ENCODE measurements around the gene PACSIN1. TPM values are rescaled to one million over a fixed set of nuclear protein-coding genes. Genes with fewer than 3 reads are reported as not detected.
A peak's percentile ranks its signal among the peaks of the same experiment; 100 is the strongest.

Gene PACSIN1
- total RNA-seq, 6 experiments from 2014 or later, result 0.05 to 0.37 (median 0.22) TPM; not detected in 1

- H3K27me3 ChIP-seq, result peaks cover 0 to 7% of the 10 kb centered on the region in 2 donors
- DNase-seq (no peak), ATAC-seq (no peak)
- no peaks in the 10 kb centered on the region for H3K9me3 ChIP-seq
- WGBS (ENCODE audit: insufficient coverage, low coverage, low lambda C conversion rate, missing lambda C conversion rate), result 63% methylated on average over 4 of the region's 4 CpGs
- TF ChIP-seq POLR2A (IDR thresholded peaks at IDR 0.05) (no peak), CTCF (IDR thresholded peaks at IDR 0.05) (no peak)
- no peak overlapping the region for H3K4me3 ChIP-seq
- no peaks in the 10 kb centered on the region for H3K36me3 ChIP-seq
- peaks cover 0 to 5% (median 0%) of the 10 kb centered on the region in 4 donors for H3K4me1 ChIP-seq
- no peak overlapping the region for H3K27ac ChIP-seq
- intact Hi-C loops (cut with DNase I), result loop anchor here in 1 of 2 donors (10.0 kb wide), 2 partner anchors 61 to 151 kb away; no protein-coding TSS in a partner anchor
Observed at GRCh38 chr6:34463849-34464248, 2.0 kb upstream of the PACSIN1 start.

GRCh38 chr6:34466242-34467185 lies 638 bp downstream of the PACSIN1 start:
- no peak overlapping the region for H3K27ac ChIP-seq
- no peaks in the 10 kb centered on the region for H3K36me3 ChIP-seq
- ATAC-seq (no peak), DNase-seq (no peak)
- peaks cover 0 to 7% of the 10 kb centered on the region in 2 donors for H3K27me3 ChIP-seq
- WGBS (ENCODE audit: insufficient coverage, low coverage, low lambda C conversion rate, missing lambda C conversion rate), result 0% methylated on average over 1 of the region's 28 CpGs
- H3K4me1 ChIP-seq, result peaks cover 0 to 5% (median 0%) of the 10 kb centered on the region in 4 donors
- intact Hi-C loops (cut with DNase I), result loop anchor here in 1 of 2 donors (10.0 kb wide), 2 partner anchors 58 to 148 kb away; no protein-coding TSS in a partner anchor
- TF ChIP-seq CTCF (IDR thresholded peaks at IDR 0.05) (no peak), POLR2A (IDR thresholded peaks at IDR 0.05) (no peak)
- H3K4me3 ChIP-seq, result no peak overlapping the region
- H3K9me3 ChIP-seq, result no peaks in the 10 kb centered on the region

GRCh38 chr6:34468378-34468892 lies 2.6 kb downstream of the PACSIN1 start:
- Histone ChIP-seq H3K36me3 (no peaks in the 10 kb centered on the region), H3K27ac (no peak overlapping the region), H3K4me1 (peaks cover 0 to 5% (median 0%) of the 10 kb centered on the region in 4 donors), H3K4me3 (no peak overlapping the region), H3K9me3 (no peaks in the 10 kb centered on the region), H3K27me3 (peaks cover 0 to 7% of the 10 kb centered on the region in 2 donors)
- peak in 1 of 4 donors; percentile 28 for ATAC-seq
- no peak for TF ChIP-seq CTCF (IDR thresholded peaks at IDR 0.05)
- TF ChIP-seq POLR2A (IDR thresholded peaks at IDR 0.05), result no peak
- no peak for DNase-seq
- intact Hi-C loops (cut with DNase I), result loop anchor here in 1 of 2 donors (10.0 kb wide), 2 partner anchors 56 to 146 kb away; no protein-coding TSS in a partner anchor
- 88% methylated on average over 2 of the region's 4 CpGs for WGBS (ENCODE audit: insufficient coverage, low coverage, low lambda C conversion rate, missing lambda C conversion rate)

- TF ChIP-seq POLR2A (IDR thresholded peaks at IDR 0.05) (no peak), CTCF (IDR thresholded peaks at IDR 0.05) (no peak)
- Histone ChIP-seq H3K36me3 (no peaks in the 10 kb centered on the region), H3K9me3 (no peaks in the 10 kb centered on the region), H3K27ac (no peak overlapping the region), H3K4me1 (peaks cover 0 to 5% (median 0%) of the 10 kb centered on the region in 4 donors), H3K4me3 (no peak overlapping the region), H3K27me3 (peaks cover 0 to 7% of the 10 kb centered on the region in 2 donors)
- no peak for DNase-seq
- no peak for ATAC-seq
- no CpG with 5 or more reads among the region's 3 CpGs for WGBS (ENCODE audit: insufficient coverage, low coverage, low lambda C conversion rate, missing lambda C conversion rate)
- intact Hi-C loops (cut with DNase I), result loop anchor here in 1 of 2 donors (10.0 kb wide), 2 partner anchors 55 to 145 kb away; no protein-coding TSS in a partner anchor
Observed at GRCh38 chr6:34469499-34469898, 3.6 kb downstream of the PACSIN1 start.
